GM19452 (cell line): ENCODE results near the gene CDH13.

ENCODE experiments used
- ATAC-seq: cut with Tn5 transposase; IDR thresholded peaks from one replicate; pipeline ENCODE4 v1.9.1; 2021; ENCODE audit not compliant: unreplicated experiment

The CDH13 gene

GRCh38 chr16:83842756-83843507, 1216.2 kb downstream of the CDH13 start:
- ATAC-seq: no peak

DNA sequence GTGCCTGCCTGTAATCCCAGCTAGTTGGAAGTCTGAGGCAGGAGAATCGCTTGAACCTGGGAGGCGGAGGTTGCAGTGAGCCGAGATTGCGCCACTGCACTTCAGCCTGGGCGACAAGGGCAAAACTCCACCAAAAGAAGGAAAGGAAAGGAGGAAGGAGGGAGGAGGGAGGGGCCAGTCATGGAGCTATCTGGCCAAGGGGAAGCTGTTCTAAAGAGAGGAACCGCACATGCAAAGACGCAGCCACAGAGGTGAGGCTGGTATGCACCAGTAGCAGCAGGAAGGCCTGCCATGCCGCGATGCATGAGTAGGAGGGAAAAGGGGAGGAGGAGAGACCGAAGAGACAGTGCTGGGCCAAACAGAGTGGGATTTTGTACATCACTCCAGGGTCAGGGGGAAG, 1216.9 kb downstream of the CDH13 start:
- no peak for ATAC-seq

DNA sequence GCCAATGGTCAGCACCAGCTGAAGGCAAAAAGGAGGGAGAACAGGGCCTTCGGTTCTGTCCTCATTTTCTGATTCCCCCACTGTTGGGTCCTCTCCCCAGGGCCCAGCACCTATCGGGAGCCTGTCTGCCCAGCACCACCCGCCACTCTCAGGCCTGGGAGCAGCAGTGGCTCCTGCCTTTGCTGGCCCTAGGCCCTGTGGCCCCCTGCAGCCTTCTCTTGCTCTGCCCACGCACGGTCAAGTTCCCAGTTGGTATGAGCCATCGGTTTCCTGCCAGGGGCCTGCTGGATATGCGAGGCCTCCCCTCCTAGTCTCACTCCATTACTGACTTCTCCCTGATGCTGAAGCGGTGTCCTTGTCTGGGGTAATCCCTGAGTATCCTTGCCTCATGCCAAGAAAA, 1218.5 kb downstream of the CDH13 start:
- ATAC-seq: no peak

DNA sequence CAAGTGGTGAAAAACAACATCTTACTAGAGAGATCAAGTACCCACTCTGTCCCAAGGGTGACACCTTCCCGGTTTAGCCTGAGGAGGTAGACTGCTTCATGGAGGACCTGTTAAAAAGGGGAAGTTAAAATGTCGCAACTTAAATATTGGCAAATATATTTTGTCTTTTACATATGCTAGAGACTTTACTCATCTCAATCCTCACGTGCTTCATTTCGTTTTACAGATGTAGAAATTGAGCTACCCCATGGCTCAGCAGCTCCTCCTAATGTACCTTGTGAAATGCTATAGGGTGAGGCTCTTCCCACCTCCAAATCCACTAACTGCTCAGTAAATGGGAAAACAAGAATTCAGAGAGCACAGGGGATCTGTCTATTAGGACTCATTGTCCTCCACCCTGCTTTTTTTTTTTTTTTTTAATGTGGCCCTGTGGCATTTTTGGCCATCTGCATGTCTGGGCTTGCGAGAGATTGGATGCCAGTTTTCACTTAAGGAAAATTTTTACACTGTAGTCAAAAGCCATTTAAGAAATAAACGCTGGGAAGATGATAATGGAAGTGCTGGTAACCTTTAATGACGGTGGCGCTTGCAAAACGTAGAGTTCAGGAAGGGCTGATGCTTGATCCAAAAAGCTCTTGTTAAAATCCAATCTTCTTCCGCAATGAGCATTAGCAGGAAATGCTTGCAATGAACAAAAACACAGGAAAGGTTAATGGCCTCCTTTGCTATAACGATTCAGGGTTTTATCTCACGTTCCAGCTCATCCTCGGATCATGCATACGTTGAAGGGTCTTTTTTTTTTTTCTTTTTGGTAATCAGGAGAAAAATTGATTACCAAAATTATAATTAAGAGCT, 1220.8 kb downstream of the CDH13 start:
- no peak for ATAC-seq

DNA sequence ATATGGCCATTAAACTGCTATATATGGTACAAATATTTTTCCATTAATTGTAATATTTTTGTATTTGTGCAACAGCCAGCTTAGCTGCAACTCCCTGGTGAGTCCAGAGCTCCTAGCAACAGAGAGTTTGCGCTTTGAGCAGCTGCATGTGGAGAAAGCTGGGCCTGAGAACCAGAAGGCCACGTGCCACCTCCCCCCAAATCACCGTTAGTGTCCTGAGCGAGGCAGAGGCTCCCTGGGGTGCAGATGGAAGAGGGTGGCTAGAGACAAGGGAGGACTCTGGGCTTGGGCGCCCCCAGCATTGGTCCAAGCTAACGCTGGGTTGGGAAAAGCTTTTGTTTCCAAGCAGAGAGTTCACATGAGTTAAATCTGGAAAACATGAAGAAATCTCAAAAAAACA, 1222.7 kb downstream of the CDH13 start:
- ATAC-seq: no peak
